ENCODE results near the gene SINHCAF. TPM values are rescaled to one million over a fixed set of nuclear protein-coding genes. Genes with fewer than 3 reads are reported as not detected.
A peak's percentile ranks its signal among the peaks of the same experiment; 100 is the strongest.

SINHCAF gene
- total RNA-seq, 1 donor from 2014 or later, result 22.7 TPM

DNA sequence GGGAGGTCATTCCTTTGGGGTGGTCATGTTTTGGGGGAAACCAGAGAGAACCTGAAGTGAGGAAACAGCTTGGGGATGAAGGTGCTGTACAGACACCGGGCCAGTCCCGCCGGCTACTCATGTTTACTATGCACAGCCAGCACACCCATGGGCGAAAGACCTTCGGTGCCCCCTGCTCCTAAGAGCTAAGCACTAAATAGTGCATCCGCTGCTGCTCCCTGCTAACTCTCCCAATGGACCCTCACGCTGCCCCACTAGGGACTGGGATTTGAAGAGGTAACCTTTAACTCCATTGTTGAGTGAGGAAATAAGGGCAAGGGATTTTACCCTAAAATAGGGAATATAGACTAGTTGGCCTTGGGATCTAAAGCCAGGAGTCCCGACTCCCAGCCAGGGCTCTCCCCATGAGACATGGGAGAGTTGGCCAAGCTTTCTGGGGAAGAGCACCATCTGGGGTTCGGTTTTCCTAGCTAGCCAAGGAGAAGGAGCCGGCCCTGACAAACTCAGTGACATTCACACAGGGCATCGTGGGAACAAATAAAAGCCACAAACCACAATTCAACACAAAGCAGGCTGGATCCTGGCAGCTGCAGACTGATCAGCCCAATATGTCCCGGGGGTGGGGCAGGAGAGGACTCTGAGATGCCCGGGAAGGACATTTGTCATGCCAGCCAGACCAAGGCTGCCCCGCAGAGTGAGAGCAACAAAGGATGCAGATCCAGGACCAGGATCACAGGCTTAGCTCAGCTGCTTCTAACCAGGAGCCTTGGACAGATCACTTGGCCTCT, 91.7 kb downstream of the SINHCAF start:
- DNase-seq (ENCODE audit: low read depth), result peak; percentile 97

DNA sequence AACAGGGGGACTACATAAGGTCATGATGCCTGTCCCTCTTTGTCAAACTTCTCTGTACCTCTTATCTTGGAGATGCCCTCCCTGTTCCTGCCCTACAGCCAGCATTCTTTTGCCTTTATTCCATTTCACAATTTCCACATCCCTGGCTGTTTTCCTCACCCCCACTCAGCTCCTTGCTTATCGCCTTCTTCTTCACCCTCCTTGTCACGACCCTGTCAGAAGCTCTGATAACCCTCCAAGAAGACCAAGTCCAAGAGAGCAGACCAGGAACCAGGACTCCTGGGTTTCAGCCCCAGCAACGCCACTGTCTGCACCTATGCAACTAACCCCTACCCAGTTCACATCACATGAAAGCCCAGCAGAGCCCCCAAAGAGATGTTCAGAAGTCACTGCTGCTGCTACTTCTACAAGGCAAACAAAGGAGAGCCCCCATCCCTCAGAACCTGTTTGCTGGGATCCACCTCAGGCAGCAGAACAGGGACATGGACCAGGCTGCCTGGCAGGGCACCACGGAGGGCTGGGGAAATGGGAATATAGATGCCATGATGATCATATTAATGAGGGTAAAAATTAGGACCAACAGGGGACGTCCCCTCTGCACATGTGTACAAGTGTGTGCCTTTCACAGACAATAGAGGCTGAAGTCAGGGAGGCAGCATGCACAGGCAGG, 92.8 kb downstream of the SINHCAF start:
- DNase-seq (ENCODE audit: low read depth), result no peak

DNA sequence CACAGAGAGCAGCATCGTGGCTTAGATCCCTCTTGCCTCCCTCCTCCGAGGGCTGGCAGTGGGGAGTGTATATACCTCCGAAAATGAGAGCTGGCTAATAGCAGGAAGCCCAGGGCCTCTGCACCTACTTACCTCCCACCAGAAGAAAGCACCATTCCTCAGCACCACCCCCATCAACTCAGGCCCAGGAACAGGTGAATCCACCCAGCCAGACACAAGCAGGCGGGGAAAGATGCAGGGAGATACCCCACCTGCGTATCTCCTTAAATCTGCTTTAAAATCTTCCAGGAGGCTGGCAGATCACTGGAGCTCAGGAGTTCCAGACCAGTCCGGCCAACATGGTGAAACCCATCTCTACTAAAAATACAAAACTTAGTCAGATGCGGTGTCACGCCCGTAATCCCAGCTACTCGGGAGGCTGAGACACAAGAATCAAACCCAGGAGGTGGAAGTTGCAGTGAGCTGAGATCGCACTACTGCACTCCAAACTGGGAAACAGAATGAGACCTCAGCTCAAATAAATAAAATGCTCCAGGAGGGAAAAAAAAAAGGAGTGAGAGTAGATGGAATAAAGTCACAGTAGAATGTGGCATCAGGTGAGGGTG, 93.5 kb downstream of the SINHCAF start:
- no peak for DNase-seq (ENCODE audit: low read depth)

DNA sequence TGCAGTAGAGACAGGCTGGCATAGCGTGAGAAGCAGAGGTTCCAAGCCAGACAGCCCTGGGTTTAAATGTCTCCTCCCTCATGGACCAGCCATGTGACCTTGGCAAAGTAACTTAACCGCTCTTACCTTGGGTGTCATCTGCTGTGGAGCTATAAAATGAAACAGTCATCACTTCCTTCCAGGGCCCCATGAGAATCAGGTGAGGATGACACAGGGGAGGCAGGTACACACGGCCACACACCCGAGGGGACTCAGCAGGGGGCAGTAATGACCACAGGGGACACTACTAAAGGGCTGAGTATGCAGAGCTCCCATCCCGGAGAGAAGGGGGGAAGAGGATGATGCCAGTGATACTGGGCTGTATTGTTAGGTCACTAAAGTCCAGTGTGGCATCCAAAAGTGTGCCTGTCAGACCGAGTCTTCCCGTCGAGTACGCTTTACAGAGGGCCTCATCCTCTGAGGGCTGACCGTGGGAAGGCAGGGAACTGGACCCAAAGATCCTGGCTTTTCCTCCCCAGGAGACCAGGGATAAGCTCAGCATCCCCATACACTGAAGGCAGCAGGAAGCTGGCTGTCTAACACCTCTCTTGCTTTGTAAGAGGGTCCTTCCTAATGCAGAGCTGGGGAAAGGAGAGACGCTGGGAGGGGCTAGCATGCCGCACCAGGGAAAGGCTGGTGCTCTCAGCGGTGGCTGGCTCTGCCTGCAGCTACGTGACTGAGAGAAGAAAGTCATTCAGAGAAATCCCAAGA, 94.2 kb downstream of the SINHCAF start:
- no peak for DNase-seq (ENCODE audit: low read depth)

Data from myocyte (in vitro differentiated cells).